ENCODE results near the gene MFGE8.

- no peak for TF ChIP-seq CTCF (IDR thresholded peaks at IDR 0.05; ENCODE audit: low read length)
- no peak for TF ChIP-seq EZH2 (IDR thresholded peaks at IDR 0.05; ENCODE audit: borderline replicate concordance, low read length)
These were observed 7.0 kb downstream of the MFGE8 start for GRCh38 chr15:88906130-88906529.

Measured in OCI-LY1 (cell line).